NCI-H526 (cell line): ENCODE data around the gene BRF1.

Experiments used
- DNase-seq, 2 experiments: peaks; one replicate each; lab custom pipeline; 2025; lab: John Stamatoyannopoulos, UW

The BRF1 gene

GRCh38 chr14:105196265-105196960 lies 104.4 kb downstream of the BRF1 start:
- DNase-seq: no peak

- no peak for DNase-seq
Measured at GRCh38 chr14:105195522-105196264, 105.1 kb downstream of the BRF1 start.

GRCh38 chr14:105195051-105195450 lies 105.8 kb downstream of the BRF1 start:
- no peak for DNase-seq

GRCh38 chr14:105193916-105194782 lies 106.7 kb downstream of the BRF1 start:
- peak; percentile 21 to 67 for DNase-seq

GRCh38 chr14:105192866-105193731 lies 107.7 kb downstream of the BRF1 start:
- DNase-seq: no peak

GRCh38 chr14:105187935-105188524 lies 112.8 kb downstream of the BRF1 start:
- DNase-seq: peak in 1 of 2 experiments; percentile 86

- DNase-seq: peak; percentile 49 to 60
Measured at GRCh38 chr14:105187116-105187515, 113.7 kb downstream of the BRF1 start.

GRCh38 chr14:105185973-105186372 lies 114.8 kb downstream of the BRF1 start:
- no peak for DNase-seq

GRCh38 chr14:105185001-105185400 lies 115.8 kb downstream of the BRF1 start:
- no peak for DNase-seq

GRCh38 chr14:105184461-105184860 lies 116.3 kb downstream of the BRF1 start:
- peak in 1 of 2 experiments; percentile 43 for DNase-seq

- no peak for DNase-seq
Measured at GRCh38 chr14:105182296-105183020, 118.3 kb downstream of the BRF1 start.

- DNase-seq: no peak
Measured at GRCh38 chr14:105181549-105182295, 119.1 kb downstream of the BRF1 start.

- DNase-seq: peak in 1 of 2 experiments; percentile 90
Measured at GRCh38 chr14:105180592-105181548, 119.9 kb downstream of the BRF1 start, which contains the start of gene NUDT14. Gene NUDT14, minus strand, starts transcription at chr14:105181312. Its CDS starts 103 bp downstream, at chr14:105181209.

- DNase-seq: no peak
Measured at GRCh38 chr14:105179191-105179590, 121.6 kb downstream of the BRF1 start.

GRCh38 chr14:105178868-105179140 lies 122.0 kb downstream of the BRF1 start:
- no peak for DNase-seq

GRCh38 chr14:105178069-105178867 lies 122.5 kb downstream of the BRF1 start:
- DNase-seq: peak in 1 of 2 experiments; percentile 29

- no peak for DNase-seq
Measured at GRCh38 chr14:105177082-105177481, 123.7 kb downstream of the BRF1 start.

- DNase-seq: no peak
Measured at GRCh38 chr14:105176513-105176912, 124.3 kb downstream of the BRF1 start.
